Liver (tissue), 3 donors: ENCODE measurements around the gene SLC47A2.

ENCODE experiments used
- CTCF ChIP-seq: fragments of 150-350 bp; IDR thresholded peaks from 2 replicates; pipeline ENCODE4 v1.5.1; 2017; ENCODE audit warnings: improper control_type of control experiment, low read depth, low read length; ENCODE audit not compliant: missing input control
- HNF4A ChIP-seq, 2 donors: conservative IDR thresholded peaks; 2 replicates each; pipeline ENCODE4 v1.6.1; 2016; ENCODE audit warnings: antibody characterized with exemption in 2 of 2, mild to moderate bottlenecking in 2 of 2
- ZBTB33 ChIP-seq: IDR thresholded peaks from 2 replicates; pipeline ENCODE4 v1.6.1; 2016; ENCODE audit warnings: antibody characterized with exemption
- donor health status: healthy.
- donor health status: healthy.

DNA sequence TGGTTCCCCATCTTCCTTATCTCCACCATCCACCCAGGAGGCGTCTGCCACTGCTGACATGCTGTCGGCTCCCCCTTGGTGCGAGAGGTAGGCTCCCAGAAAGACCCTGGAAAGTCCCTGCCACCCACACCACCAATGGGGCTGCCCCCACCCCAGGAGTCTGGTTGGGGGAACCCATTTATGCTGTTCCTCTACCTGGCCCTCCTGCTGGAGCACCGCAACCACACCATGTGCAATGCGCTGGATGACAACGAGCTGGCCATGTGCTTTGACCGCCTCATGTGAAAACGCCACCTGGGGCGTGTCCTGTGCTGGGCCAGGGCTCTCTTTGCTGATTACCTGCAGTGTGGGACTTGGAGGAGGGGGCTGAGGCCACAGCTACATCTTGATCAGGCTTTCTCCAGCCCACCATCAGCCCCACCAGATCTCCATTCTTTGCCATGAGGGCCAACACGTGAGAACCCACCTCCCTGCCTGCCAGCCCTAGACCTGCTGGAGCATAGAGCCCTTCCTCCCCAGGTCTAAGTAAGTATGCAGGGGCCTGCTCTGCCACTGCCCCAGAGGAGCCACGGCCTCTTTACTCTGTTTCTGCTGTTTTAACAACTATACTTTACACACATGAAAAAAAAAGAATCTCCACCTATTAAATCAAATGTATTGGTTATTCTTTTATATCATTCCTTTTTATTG lies 39.6 kb upstream of the SLC47A2 start:
- TF ChIP-seq HNF4A (conservative IDR thresholded peaks at IDR 0.05) (no peak), CTCF (no peak), ZBTB33 (no peak)
